Testis (tissue), 3 donors: ENCODE results near the gene EPB41L1. TPM values are rescaled to one million over a fixed set of nuclear protein-coding genes. Genes with fewer than 3 reads are reported as not detected.

ENCODE experiments used
- DNase-seq: peaks from one replicate; pipeline ENCODE4 v3.0.0-alpha.2; 2019
- H3K27ac ChIP-seq, 2 donors: fragments of 200-600 bp; sonication (generic); one replicate each; pipeline ENCODE4 v1.5.1; 2019
- H3K27me3 ChIP-seq: fragments of 200-600 bp; sonication (generic); one replicate; pipeline ENCODE4 v1.5.1; 2019
- H3K36me3 ChIP-seq: fragments of 200-600 bp; sonication (generic); one replicate; pipeline ENCODE4 v1.5.1; 2017; ENCODE audit warnings: low read depth; ENCODE audit errors: missing control alignments
- H3K4me1 ChIP-seq: fragments of 200-600 bp; sonication (generic); one replicate; pipeline ENCODE4 v1.5.1; 2019
- H3K4me3 ChIP-seq, 2 donors: fragments of 200-600 bp; sonication (generic); one replicate each; pipeline ENCODE4 v1.5.1; 2017 to 2019
- H3K9me3 ChIP-seq: fragments of 200-600 bp; sonication (generic); one replicate; pipeline ENCODE4 v1.5.1; 2017
- CTCF ChIP-seq, 3 experiments: fragments of 450-650 bp in 2 of 3; fragments of 200-600 bp in 1 of 3; sonication (generic) in 1 of 3; IDR thresholded peaks; one replicate each; pipeline ENCODE4 v1.5.1; 2016 to 2019; ENCODE audit warnings: antibody characterized with exemption in 3 of 3, mild to moderate bottlenecking in 2 of 3, moderate library complexity in 1 of 3
- POLR2A ChIP-seq: fragments of 450-650 bp; IDR thresholded peaks from one replicate; pipeline ENCODE4 v1.6.1; 2017; ENCODE audit warnings: antibody characterized with exemption, mild to moderate bottlenecking, moderate library complexity
- WGBS, 2 donors: methylation state at CpG; one replicate each; pipeline ENCODE4 v1.1.5; 2018; 5-methylcytosine and 5-hydroxymethylcytosine counted together
- intact Hi-C: fragments of 100-400 bp; cut with DNase I; formaldehyde crosslinking; loops from one replicate; pipeline ENCODE4 v1.15.1; 2023; ENCODE audit warnings: low total_unique reads
- polyA plus RNA-seq: library from polyadenylated mRNA; stranded (reverse); fragments of 350-450 nt; fragmentation: Illumina TruSeq; extraction: RNeasy Lipid Tissue Mini Kit (QIAGEN cat#74804); gene quantifications from one replicate; pipeline ENCODE4 v1.2.3, GENCODE V29; 2014; ENCODE audit warnings: low read depth, low replicate concordance; ENCODE audit not compliant: insufficient read depth
- total RNA-seq, 2 donors: library from RNA; depleted of rRNA; stranded (reverse); fragments of >200 nt; gene quantifications; one replicate each; pipeline ENCODE4 v1.2.3, GENCODE V29; 2016

EPB41L1 gene
- total and polyA plus RNA-seq, 3 donors from 2014 or later: 49.8 to 65.3 (median 63.7) TPM

DNA sequence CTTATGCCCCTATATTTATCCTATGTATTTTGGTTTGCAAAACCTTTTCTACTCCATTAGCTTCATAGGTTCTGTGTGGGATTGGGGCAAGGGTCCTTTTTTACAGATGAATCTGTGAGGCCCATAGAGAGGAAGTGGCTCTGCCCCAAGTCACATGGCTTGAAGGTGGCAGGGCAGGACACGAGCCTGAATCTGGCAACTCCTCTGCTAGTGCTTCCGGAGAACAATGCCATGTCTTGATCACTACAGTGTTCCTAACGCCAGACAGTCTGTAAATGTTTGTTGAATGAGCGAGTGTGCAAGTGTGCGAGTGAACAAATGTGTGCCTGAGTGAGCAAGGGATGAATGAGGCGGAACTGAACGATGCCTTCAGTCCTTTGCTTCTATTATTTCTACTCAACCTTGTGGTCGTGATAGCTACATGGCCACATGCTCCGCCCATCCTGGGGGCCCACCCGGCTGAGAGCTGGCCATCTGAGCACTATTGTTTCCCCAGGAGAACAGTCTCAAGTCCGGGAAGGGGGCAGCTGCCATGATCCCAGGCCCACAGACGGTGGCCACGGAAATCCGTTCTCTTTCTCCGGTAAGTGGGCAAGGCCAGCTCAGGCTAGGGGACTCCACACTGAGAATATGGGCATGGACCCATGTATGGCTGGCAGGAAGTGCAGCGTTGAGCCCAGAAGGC, 64.0 kb downstream of the EPB41L1 start:
- Histone ChIP-seq H3K27ac (no peak overlapping the region), H3K9me3 (no peaks in the 10 kb centered on the region), H3K4me3 (no peak overlapping the region), H3K36me3 (no peaks in the 10 kb centered on the region), H3K27me3 (no peaks in the 10 kb centered on the region), H3K4me1 (no peaks in the 10 kb centered on the region)
- no peak for DNase-seq
- intact Hi-C loops: no loop called here
- WGBS, 2 donors: 77 to 81% methylated on average over 15 to 16 of the region's 16 CpGs
- no peak for TF ChIP-seq POLR2A
- no peak for TF ChIP-seq CTCF (IDR thresholded peaks at IDR 0.05)

- DNase-seq: no peak
- Histone ChIP-seq H3K9me3 (no peaks in the 10 kb centered on the region), H3K27me3 (no peaks in the 10 kb centered on the region), H3K4me3 (no peak overlapping the region), H3K36me3 (no peaks in the 10 kb centered on the region), H3K4me1 (no peaks in the 10 kb centered on the region), H3K27ac (no peak overlapping the region)
- WGBS, 2 donors: 93 to 95% methylated on average over 16 to 17 of the region's 17 CpGs
- intact Hi-C loops: no loop called here
- no peak for TF ChIP-seq CTCF (IDR thresholded peaks at IDR 0.05)
- no peak for TF ChIP-seq POLR2A
These were observed 65.2 kb downstream of the EPB41L1 start for GRCh38 chr20:36219671-36220220.

- DNase-seq: no peak
- H3K4me1 ChIP-seq: no peaks in the 10 kb centered on the region
- H3K36me3 ChIP-seq: no peaks in the 10 kb centered on the region
- intact Hi-C loops: no loop called here
- no peak overlapping the region for H3K27ac ChIP-seq
- no peak overlapping the region for H3K4me3 ChIP-seq
- H3K27me3 ChIP-seq: no peaks in the 10 kb centered on the region
- no peaks in the 10 kb centered on the region for H3K9me3 ChIP-seq
- TF ChIP-seq CTCF (IDR thresholded peaks at IDR 0.05) (no peak), POLR2A (no peak)
- WGBS, 2 donors: 88 to 89% methylated on average over 7 of the region's 7 CpGs
These were observed 71.1 kb downstream of the EPB41L1 start for GRCh38 chr20:36225666-36226065.

GRCh38 chr20:36228770-36229169, 74.2 kb downstream of the EPB41L1 start:
- no peaks in the 10 kb centered on the region for H3K36me3 ChIP-seq
- H3K27ac ChIP-seq: no peak overlapping the region
- no peak for DNase-seq
- no peaks in the 10 kb centered on the region for H3K27me3 ChIP-seq
- no peaks in the 10 kb centered on the region for H3K4me1 ChIP-seq
- no peak overlapping the region for H3K4me3 ChIP-seq
- TF ChIP-seq CTCF (IDR thresholded peaks at IDR 0.05): no peak
- no peaks in the 10 kb centered on the region for H3K9me3 ChIP-seq
- intact Hi-C loops: no loop called here
- WGBS, 2 donors: 73% methylated on average over 6 of the region's 6 CpGs

DNA sequence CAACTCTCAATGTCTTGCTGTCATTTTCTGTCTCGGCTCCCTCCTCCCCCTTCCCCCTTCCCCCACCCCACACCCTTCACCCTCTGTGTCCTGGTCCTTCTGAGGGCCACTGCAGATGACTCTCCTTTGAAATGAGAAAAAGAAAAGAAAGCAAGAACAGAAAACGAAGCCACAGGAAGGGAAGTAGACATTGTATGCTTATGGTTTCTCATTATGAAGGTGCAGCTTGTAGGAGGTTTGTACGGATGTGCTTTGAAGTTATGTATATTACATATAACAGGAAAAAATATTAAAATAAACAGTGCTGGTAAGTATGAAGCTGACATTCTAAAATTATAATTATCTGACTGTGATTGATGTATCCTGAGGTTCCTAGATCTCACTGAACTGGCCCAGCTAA, 75.5 kb downstream of the EPB41L1 start:
- intact Hi-C loops: no loop called here
- Histone ChIP-seq H3K9me3 (no peaks in the 10 kb centered on the region), H3K4me3 (no peak overlapping the region), H3K27ac (no peak overlapping the region), H3K27me3 (no peaks in the 10 kb centered on the region), H3K36me3 (no peaks in the 10 kb centered on the region), H3K4me1 (no peaks in the 10 kb centered on the region)
- TF ChIP-seq POLR2A: no peak
- no peak for TF ChIP-seq CTCF (IDR thresholded peaks at IDR 0.05)
- DNase-seq: no peak
- WGBS, 2 donors: 71 to 78% methylated on average over 3 of the region's 3 CpGs
